ENCODE data around the gene GPC6.
A peak's percentile ranks its signal among the peaks of the same experiment; 100 is the strongest.

GRCh38 chr13:93375491-93375890 is 148.9 kb downstream of the GPC6 start:
- TF ChIP-seq, protein P1, sequence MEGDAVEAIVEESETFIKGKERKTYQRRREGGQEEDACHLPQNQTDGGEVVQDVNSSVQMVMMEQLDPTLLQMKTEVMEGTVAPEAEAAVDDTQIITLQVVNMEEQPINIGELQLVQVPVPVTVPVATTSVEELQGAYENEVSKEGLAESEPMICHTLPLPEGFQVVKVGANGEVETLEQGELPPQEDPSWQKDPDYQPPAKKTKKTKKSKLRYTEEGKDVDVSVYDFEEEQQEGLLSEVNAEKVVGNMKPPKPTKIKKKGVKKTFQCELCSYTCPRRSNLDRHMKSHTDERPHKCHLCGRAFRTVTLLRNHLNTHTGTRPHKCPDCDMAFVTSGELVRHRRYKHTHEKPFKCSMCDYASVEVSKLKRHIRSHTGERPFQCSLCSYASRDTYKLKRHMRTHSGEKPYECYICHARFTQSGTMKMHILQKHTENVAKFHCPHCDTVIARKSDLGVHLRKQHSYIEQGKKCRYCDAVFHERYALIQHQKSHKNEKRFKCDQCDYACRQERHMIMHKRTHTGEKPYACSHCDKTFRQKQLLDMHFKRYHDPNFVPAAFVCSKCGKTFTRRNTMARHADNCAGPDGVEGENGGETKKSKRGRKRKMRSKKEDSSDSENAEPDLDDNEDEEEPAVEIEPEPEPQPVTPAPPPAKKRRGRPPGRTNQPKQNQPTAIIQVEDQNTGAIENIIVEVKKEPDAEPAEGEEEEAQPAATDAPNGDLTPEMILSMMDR (IDR thresholded peaks at IDR 0.05): no peak
- peak; percentile 41 for TF ChIP-seq POLR2AphosphoS5 (IDR thresholded peaks at IDR 0.05)
